Bone marrow (tissue), 2 donors: ENCODE results near the gene GASK1A.
"Not testable (repeated sequence)": the region's sequence is repeated elsewhere in the genome, so short reads cannot be mapped to it uniquely, and the experiment has no call there.

Experiments
- DNase-seq, 2 donors: peaks; one replicate each; lab custom pipeline; 2025; lab: John Stamatoyannopoulos, UW

The GASK1A gene

DNA sequence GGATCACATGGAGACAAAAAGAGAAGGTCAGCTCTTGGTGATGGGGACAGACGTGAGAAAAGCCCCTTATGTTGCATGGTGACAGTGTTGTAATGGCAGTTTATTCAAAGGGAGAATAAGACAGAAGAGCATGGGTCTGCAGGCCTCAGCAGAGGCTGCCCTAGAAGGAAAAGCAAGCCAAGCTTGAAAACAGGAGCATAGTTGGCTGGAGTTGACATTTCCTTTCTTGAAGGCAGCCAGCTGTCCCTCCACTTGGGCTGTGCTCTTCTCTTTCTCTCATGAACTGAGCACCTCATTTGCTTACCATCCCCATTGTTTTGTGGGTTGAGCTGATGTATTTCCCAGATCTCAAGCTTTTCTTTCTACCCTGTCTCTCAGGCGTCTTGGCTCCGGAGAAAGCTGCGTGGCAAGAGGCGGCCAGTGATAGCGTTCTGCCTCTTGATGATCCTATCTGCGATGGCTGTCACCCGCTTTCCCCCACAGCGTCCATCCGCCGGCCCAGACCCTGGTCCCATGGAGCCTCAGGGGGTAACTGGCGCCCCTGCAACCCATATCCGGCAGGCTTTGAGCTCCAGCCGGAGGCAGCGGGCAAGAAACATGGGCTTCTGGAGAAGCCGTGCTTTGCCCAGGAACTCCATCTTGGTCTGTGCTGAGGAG lies 52.9 kb downstream of the GASK1A start:
- no peak for DNase-seq

DNA sequence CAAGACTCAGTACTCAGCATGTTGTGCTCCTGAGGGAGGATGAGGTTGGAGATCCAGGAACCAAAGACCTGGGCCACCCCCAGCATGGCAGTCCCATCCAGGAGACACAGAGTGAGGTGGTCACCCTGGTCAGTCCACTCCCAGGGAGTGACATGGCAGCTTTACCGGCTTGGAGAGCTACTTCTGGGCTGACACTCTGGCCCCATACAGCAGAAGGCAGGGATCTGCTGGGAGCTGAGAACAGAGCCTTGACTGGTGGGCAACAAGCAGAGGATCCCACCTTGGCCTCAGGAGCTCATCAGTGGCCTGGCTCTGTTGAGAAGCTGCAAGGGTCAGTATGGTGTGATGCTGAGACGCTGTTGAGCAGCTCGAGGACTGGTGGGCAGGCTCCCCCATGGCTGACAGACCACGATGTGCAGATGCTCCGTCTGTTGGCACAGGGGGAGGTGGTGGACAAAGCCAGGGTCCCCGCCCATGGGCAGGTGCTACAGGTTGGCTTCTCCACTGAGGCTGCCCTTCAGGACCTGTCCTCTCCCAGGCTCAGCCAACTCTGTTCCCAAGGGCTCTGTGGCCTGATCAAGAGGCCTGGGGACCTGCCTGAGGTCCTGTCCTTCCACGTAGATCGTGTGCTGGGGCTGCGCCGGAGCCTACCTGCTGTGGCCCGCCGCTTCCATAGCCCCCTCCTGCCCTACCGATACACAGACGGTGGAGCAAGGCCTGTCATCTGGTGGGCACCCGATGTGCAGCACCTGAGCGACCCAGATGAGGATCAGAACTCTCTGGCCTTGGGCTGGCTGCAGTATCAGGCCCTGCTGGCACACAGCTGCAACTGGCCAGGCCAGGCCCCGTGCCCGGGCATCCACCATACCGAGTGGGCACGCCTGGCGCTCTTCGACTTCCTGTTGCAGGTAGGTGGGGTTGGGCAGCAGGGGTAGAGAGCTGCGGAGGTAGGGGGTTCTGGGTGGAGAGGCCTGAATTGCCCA lies 53.8 kb downstream of the GASK1A start:
- DNase-seq, result no peak

GRCh38 chr3:43034200-43034599 lies 55.1 kb downstream of the GASK1A start:
- no peak for DNase-seq

GRCh38 chr3:43034911-43035310 lies 55.8 kb downstream of the GASK1A start:
- DNase-seq, result no peak

DNA sequence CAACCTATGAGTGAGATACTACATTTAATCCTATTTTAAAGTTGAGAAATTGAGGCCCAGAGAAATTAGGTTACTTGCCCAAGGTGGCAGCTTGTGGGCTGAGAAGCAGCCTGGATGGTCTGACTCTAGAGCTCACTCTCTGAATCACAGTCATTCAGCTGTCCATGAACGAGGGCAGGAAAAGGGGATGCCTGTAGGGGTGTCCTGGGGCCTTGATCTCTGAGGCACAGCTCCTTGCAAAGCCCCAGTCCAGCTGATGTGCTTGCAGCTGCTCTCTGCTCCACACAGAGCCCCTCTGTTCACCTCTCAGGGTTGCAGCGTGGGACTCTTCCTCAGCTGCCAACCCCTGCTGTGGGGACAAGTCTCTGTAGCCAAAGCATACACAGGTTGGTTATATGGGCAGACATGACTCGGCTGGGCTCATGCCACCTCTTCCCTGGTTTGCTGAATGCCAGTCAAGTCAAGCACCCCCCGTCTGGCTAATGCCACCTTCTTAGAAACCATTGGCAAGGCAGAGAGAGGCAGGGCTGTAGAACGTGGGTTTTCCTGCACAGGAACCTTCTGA lies 56.8 kb downstream of the GASK1A start:
- no peak for DNase-seq

GRCh38 chr3:43036621-43037423 lies 57.7 kb downstream of the GASK1A start:
- no peak for DNase-seq

DNA sequence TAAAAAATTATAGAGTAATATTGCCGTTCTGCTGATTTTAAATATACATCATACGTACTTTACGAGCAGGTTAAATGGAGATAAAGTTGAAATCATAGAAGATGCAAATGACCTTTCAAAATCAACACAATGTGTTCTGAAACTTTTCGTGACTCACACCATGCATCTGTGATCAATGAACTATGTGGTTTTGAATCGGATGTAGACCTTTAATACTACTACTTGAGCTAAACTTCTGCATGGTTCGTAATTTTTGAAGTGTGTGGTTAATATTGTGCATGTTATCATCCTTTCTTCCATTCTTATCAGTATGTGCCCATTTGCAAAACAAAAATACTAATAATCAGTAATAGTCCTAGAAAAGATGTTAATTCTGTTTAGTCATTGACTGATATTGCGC lies 58.9 kb downstream of the GASK1A start:
- no peak for DNase-seq

DNA sequence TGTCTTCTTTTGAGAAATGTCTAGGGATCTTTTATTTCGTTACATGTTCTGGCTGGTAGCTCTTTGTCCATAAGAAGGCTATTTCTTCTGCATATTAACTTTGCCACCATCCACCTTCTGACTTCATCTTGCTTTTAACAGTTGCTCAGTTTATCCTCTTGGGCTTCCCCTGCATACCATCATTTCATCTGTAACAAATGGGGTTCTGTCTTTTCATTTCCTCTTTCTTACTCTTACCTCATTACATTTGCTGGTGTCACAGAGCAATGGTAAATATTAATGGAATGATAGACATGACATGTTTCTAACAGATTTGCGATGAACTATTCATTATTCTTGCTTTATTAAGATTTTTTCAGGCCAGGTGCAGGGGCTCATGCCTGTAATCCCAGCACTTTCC lies 62.4 kb downstream of the GASK1A start:
- DNase-seq, result no peak

GRCh38 chr3:43043071-43043766 lies 64.1 kb downstream of the GASK1A start:
- no peak for DNase-seq

- no peak for DNase-seq
Measured at GRCh38 chr3:43043793-43044192, 64.7 kb downstream of the GASK1A start.

- DNase-seq, result not testable (repeated sequence)
Measured at GRCh38 chr3:43045079-43045478, 66.0 kb downstream of the GASK1A start.

- DNase-seq, result no peak
Measured at GRCh38 chr3:43046583-43046982, 67.5 kb downstream of the GASK1A start.

- DNase-seq, result no peak
Measured at GRCh38 chr3:43048470-43048869, 69.4 kb downstream of the GASK1A start.

DNA sequence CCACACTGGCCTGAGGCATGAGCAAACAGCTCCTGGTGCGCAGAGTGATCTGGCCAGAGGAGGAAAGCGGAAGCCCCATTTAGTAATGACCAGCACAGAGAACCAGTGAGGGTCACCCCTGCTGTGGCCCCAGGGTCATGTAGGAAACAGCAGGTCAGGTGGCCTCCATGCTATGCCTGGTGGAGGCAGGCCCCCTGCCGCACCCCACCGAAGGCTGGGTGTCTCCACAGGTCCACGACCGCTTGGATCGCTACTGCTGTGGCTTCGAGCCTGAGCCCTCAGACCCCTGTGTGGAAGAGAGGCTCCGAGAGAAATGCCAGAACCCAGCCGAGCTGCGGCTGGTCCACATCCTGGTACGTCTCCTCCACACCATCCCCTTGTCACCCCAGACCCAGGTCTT lies 74.2 kb downstream of the GASK1A start:
- no peak for DNase-seq

- no peak for DNase-seq
Measured at GRCh38 chr3:43054754-43055153, 75.6 kb downstream of the GASK1A start.

GRCh38 chr3:43055393-43055792 lies 76.3 kb downstream of the GASK1A start:
- no peak for DNase-seq

DNA sequence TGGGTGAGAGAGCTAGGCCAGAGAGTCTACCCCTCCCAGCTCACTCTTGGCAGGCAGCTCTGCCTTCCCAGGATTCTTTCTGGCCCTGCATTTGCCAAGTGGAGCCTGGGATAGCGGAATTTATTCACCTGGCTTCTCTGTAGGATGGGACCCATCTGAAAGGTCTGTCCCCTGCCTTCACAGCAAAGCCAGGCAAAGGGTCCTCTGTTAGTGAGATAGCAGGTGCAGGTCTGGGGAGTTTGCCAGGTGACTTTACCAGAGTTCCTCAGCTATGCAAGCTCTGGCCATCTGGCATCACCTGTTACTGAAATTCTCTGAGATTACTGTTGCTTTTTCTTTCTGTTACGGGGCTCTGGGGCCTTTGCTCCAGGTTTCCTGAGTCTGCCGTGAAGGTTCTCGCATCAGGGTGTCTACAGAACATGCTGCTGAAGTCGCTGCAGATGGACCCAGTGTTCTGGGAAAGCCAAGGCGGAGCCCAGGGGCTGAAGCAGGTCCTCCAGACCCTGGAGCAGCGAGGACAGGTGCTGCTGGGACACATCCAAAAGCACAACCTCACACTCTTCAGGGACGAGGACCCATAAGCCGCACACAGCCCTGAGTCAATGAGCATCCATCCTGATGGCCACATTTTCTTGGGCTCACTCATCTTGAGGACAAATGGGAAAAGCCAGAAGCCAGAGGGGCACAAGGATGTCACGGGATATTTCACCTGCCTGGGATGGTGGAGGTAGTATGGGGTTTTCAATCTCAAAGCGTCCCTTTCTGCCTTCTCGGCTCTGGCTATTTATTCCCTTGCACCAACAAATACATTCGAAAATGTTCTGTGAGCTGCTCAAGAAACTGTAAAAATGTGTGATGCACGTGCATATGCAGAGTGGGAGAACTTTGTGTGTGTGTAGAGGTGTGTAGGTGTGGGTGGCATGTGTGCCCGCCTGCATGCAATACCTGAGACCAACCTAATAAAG lies 77.0 kb downstream of the GASK1A start:
- DNase-seq, result no peak

DNA sequence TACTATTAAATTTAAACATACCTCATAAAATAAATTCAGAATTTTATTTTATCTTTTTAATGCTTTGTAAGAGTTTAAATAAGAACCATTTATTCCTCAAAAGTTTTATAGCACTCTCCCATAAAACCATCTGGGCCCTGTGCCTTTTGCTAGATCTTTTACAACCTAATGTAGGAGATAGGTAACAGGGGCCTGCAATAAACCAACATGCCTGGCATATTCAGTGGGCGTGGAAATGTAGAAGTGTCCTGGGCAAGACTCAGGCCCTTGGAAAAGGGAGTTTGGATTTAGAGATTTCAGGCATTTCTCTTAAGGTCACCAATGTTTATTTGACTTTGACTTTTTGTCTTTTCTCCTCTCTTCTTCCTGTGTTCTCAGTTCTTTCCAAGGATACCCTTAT lies 80.3 kb downstream of the GASK1A start:
- no peak for DNase-seq

GRCh38 chr3:43061101-43061895 lies 82.2 kb downstream of the GASK1A start:
- no peak for DNase-seq
